HG03060 (cell line): ENCODE measurements around the gene VSTM2B.
"Not testable (repeated sequence)": the region's sequence is repeated elsewhere in the genome, so short reads cannot be mapped to it uniquely, and the experiment has no call there.

Experiments
- ATAC-seq: cut with Tn5 transposase; IDR thresholded peaks from one replicate; pipeline ENCODE4 v1.9.1; 2021; ENCODE audit warnings: low read depth, moderate number of reproducible peaks; ENCODE audit not compliant: unreplicated experiment

The VSTM2B gene

GRCh38 chr19:29542776-29543175 lies 17.0 kb downstream of the VSTM2B start:
- no peak for ATAC-seq

DNA sequence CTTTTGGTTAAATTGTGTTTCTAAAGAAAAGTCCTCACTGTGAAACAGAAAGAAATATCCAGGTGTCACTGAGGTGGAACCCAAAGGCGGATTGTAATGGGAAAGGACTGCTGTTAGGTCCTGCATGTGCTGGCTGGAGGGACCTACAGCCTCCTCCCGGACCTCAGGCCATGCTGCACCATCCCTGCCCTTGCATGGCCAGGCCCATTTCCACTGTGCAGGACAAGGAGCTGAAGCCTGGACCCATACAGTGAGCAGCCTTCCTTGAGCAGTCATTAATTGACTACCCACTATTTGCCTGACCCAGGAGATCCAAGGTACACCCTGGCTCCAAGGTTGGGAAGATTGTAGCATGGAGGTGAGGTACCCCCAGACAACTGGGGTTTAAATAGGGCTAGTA lies 17.6 kb downstream of the VSTM2B start:
- no peak for ATAC-seq

GRCh38 chr19:29544656-29545360 lies 19.0 kb downstream of the VSTM2B start:
- ATAC-seq: no peak

DNA sequence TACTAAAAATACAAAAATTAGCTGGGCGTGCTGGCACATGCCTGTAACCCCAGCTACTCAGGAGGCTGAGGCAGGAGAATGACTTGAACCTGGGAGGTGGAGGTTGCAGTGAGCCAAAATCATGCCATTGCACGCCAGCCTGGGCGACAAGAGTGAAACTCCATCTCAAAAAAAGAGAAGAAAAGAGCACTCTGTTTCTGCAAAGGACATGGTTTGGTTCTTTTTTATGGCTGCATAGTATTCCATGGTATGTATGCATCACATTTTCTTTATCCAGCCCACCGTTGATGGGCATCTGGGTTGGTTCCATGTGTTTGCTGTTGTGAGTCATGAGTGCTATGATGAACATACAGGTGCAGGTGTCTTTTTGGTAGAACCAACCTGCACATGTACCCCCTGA lies 19.7 kb downstream of the VSTM2B start:
- not testable (repeated sequence) for ATAC-seq

DNA sequence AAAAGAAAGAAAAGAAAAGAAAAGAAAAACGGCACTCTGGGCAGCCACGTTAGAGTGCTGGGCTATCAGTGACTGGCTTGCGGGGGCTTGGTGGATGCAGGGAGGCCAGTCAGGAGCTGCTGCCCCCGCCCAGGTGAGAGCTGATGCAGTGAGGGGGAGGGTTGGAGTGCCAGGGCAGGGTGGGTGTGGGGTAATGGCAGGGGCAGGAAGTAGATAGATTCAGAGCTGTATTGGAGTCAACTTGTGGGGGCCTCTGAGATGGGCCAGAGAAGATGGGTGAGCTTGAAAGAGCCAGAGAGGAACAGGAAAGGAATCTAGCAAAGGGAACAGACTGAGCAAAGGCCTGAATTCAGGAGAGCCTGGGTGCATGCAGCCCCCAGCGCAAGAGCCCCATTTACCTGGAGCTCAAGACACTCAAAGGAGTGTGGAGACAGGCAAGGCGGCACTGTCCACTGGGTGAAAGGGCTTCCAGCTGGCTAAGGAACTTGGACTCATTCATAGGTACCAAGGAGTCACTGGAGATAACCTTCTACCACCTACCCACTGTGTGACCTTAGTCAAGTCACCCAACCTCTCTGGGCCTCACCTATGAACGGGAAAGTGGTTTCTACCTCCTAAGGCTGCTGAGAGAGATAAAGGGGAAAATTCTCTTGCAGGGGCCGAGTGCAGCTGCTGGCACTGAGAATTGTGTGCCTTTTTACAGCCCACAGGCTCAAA lies 20.2 kb downstream of the VSTM2B start:
- no peak for ATAC-seq

GRCh38 chr19:29546583-29547190 lies 20.9 kb downstream of the VSTM2B start:
- ATAC-seq: no peak

DNA sequence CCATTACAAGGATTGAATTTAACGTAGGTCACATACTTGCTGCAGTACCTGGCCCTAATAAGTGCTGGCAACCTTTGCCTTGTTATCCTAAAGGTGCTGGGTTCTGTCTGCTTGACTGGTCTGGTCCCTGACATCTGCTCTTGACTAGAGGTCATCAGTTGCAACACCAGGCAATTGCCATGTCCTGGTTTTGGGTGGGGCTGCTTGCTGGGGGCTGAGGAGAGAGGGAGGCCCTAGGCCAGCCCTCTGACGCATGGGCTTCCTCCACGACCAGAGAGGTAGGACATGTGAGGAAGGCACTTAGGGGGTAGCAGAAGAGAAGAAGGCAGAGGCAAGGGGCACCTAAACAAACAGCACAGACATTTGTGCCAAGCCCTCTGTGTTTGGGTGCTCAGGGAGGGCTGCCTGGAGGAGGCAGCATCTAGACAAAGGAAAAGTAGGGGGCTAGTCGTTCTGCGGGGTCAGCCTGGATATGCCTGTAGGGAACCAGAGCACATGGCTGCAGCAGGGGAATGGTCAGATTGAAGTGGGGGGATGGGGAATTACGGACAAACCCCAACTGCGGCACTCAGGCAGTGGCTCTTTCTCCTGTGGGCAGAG lies 21.7 kb downstream of the VSTM2B start:
- ATAC-seq: no peak

DNA sequence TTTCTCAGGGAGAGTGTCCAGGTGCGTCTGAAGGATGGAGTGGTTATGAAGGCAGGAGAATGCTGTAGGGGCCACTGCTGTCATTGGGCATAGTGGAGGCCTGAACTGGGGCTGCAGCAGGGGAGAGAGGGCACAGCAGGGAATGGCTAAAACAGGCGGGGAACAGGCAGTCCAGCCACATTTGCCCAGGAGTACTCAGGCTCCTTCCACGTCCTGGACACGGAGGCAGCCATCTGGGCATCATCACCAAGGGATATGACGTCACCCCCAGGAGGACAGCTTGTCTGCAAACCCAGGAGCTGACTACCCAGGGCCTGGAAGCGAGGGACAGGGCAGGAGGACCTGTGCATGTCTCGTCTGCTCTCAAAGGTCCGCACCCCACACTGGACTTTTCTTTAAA lies 22.2 kb downstream of the VSTM2B start:
- no peak for ATAC-seq

DNA sequence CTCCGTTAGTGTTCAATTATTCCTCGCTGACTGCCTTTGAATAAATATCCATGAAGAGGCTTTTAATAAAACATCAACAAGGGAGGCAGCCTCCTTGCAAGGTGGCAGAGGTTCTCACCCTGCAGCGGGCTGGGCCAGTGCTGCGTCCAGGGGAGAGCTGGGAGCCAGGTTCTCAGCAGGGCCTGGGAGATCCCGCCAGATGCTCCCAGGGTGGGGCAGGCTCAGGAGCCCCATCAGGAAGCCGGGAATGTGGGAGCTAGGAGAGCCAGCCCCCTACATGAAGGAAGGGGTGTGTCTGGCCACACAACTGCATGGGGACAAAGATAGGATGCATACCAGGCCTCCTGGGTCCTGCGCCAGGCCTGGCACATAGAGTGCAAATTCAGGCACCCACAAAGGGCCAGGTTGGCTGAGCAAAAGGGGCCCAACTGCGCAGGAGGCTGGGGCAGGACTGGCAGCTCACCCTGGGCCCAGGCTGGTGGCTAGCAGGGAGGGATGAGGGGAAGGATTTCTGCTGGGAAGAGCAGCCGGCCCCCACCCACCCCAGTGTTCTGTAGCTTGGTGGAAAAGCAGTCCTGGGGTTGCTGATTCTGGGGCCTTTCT lies 22.8 kb downstream of the VSTM2B start:
- ATAC-seq: no peak

GRCh38 chr19:29549105-29550070 lies 23.6 kb downstream of the VSTM2B start:
- ATAC-seq: no peak

- ATAC-seq: no peak
Measured at GRCh38 chr19:29550896-29551295, 25.1 kb downstream of the VSTM2B start.

DNA sequence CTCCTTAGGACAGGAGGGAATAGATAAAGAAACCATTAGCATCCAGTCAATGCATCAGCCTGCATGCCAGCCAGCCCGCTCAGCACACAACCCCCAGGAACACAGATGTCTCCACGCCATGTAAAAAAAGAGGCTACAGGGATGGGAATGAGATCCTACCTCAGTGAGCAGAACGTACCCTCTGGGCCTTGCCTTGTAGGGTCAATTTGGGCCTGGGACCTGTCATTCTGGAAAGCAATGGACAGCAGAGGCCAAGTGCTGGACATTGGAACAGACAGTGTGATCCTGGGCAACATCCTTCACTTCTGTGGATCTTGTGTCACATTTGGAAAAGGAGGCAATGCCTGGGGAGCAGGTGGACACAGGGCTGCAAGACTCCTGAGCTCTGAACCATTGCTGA lies 26.0 kb downstream of the VSTM2B start:
- no peak for ATAC-seq

- no peak for ATAC-seq
Measured at GRCh38 chr19:29552454-29553280, 26.9 kb downstream of the VSTM2B start.

DNA sequence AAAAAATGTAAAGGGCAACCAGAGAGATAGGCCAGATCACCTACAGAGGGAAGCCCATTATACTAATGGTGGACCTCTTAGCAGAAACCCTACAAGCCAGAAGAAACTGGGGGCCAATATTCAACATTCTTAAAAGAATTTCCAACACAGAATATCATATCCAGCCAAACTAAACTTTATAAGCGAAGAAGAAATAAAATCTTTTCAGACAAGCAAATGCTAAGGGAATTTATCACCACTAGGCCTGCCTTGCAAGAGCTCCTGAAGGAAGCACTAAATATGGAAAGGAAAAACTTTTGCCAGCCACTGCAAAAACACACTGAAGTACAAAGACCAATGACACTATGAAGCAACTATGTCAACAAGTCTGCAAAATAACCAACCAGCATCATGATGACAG lies 28.4 kb downstream of the VSTM2B start:
- ATAC-seq: no peak

DNA sequence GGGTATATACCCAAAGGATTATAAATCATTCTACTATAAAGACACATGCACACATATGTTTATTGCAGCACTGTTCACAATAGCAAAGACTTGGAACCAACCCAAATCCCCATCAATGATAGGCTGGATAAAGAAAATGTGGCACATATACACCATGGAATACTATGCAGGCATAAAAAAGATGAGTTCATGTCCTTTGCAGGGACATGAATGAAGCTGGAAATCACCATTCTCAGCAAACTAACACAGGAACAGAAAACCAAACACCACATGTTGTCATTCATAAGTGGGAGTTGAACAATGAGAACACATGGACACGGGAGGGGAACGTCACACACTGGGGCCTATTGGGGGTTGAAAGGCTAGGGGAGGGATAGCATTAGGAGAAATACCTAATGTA lies 33.3 kb downstream of the VSTM2B start:
- ATAC-seq: not testable (repeated sequence)

DNA sequence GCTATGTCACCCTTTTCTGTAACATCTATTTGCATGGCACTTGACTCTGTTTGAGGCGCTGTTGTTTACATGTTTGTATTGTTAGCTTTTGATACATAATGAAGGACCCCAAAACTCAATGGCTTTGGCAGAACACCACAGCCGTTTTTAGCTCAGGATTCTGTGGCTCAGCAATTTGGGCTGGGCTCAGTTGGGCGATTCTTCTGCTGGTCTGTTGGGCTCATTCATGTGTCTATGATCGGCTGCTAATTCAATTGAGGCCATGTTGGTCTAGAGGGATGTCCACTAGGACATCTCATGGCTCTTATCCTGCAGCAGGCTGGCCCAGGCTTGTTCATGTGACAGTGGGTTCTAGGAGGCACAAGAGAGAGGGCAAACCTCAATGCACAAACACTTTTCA lies 33.9 kb downstream of the VSTM2B start:
- ATAC-seq: no peak

- ATAC-seq: no peak
Measured at GRCh38 chr19:29560313-29561075, 34.7 kb downstream of the VSTM2B start.

GRCh38 chr19:29561601-29562000 lies 35.8 kb downstream of the VSTM2B start:
- no peak for ATAC-seq
